Smooth muscle cell of the brain vasculature (primary cell): ENCODE measurements around the gene ZXDC.

Experiments
- DNase-seq: peaks from one replicate; pipeline ENCODE4 v3.0.0-alpha.2; 2012; ENCODE audit warnings: low read depth, low spot score

Gene ZXDC

GRCh38 chr3:126394977-126395321 lies 80.7 kb downstream of the ZXDC start:
- no peak for DNase-seq

GRCh38 chr3:126394179-126394976 lies 81.3 kb downstream of the ZXDC start, which contains the start of gene CFAP100:
TSS of gene CFAP100 (plus strand) at chr3:126394909. CDS start at chr3:126396001, 1,092 bp downstream.
- no peak for DNase-seq

- DNase-seq: no peak
Measured at GRCh38 chr3:126393563-126393962, 82.1 kb downstream of the ZXDC start.

GRCh38 chr3:126392246-126392645 lies 83.4 kb downstream of the ZXDC start:
- DNase-seq: no peak

- no peak for DNase-seq
Measured at GRCh38 chr3:126391631-126392030, 84.1 kb downstream of the ZXDC start.

GRCh38 chr3:126390751-126391150 lies 84.9 kb downstream of the ZXDC start:
- no peak for DNase-seq

- no peak for DNase-seq
Measured at GRCh38 chr3:126390201-126390600, 85.5 kb downstream of the ZXDC start.

- DNase-seq: no peak
Measured at GRCh38 chr3:126389794-126390146, 85.9 kb downstream of the ZXDC start.

- peak; percentile 37 for DNase-seq
Measured at GRCh38 chr3:126389112-126389793, 86.4 kb downstream of the ZXDC start.
